A673 (cell line): ENCODE measurements around the gene SIX6. TPM values are rescaled to one million over a fixed set of nuclear protein-coding genes. Genes with fewer than 3 reads are reported as not detected.

Experiments
- BruUV-seq: library from RNA; stranded (reverse); fragments of 400-500 nt; replicated peaks from 2 replicates; lab custom pipeline; 2021; lab: Mats Ljungman, UMichigan
- CTCF ChIA-PET: fragments of 300-600 bp; sonication (Branson Sonifier 250); formaldehyde crosslinking; loops from one replicate; lab custom pipeline; 2022; ENCODE audit warnings: antibody characterized with exemption; lab: Charles Lee
- POLR2A ChIA-PET: fragments of 300-600 bp; sonication (Branson Sonifier 250); formaldehyde crosslinking; loops from one replicate; lab custom pipeline; 2022; ENCODE audit warnings: antibody characterized with exemption; ENCODE audit not compliant: low non-redundant PET; lab: Charles Lee
- DNase-seq: peaks from one replicate; pipeline ENCODE4 v3.0.0-alpha.2; 2015; ENCODE audit warnings: low spot score
- H3K27ac ChIP-seq: fragments of 200-600 bp; sonication (generic); 2 replicates; pipeline ENCODE4 v1.5.1; 2016; ENCODE audit warnings: mixed run types, low read depth, mild to moderate bottlenecking, mixed read lengths, antibody characterized with exemption, low read length; ENCODE audit not compliant: poor library complexity, severe bottlenecking
- H3K27me3 ChIP-seq: fragments of 200-600 bp; sonication (generic); replicated peaks from 2 replicates; pipeline ENCODE4 v1.6.1; 2017; ENCODE audit warnings: mixed run types, low read depth, mild to moderate bottlenecking, mixed read lengths, antibody characterized with exemption, low read length; ENCODE audit not compliant: insufficient read depth, poor library complexity
- H3K36me3 ChIP-seq: fragments of 200-600 bp; sonication (generic); 2 replicates; pipeline ENCODE4 v1.6.1; 2016; ENCODE audit warnings: mixed run types, mild to moderate bottlenecking, mixed read lengths, antibody characterized with exemption, low read length; ENCODE audit not compliant: insufficient read depth, poor library complexity, severe bottlenecking
- H3K4me1 ChIP-seq: fragments of 200-600 bp; sonication (generic); 2 replicates; pipeline ENCODE4 v1.6.1; 2017; ENCODE audit warnings: mixed run types, mild to moderate bottlenecking, mixed read lengths, antibody characterized with exemption, low read length; ENCODE audit not compliant: insufficient read depth, poor library complexity, severe bottlenecking
- H3K4me3 ChIP-seq: fragments of 200-600 bp; sonication (generic); 2 replicates; pipeline ENCODE4 v1.5.1; 2016; ENCODE audit warnings: low read depth, mixed run types, mild to moderate bottlenecking, mixed read lengths, low read length; ENCODE audit not compliant: poor library complexity, severe bottlenecking
- H3K9me3 ChIP-seq: fragments of 200-600 bp; sonication (generic); 2 replicates; pipeline ENCODE4 v1.6.1; 2016; ENCODE audit warnings: mixed run types, low read depth, mild to moderate bottlenecking, mixed read lengths, antibody characterized with exemption, low read length; ENCODE audit not compliant: poor library complexity, severe bottlenecking
- EZH2 ChIP-seq: fragments of 200-600 bp; sonication (generic); IDR thresholded peaks from 2 replicates; pipeline ENCODE4 v1.6.1; 2017; ENCODE audit warnings: borderline replicate concordance, low read depth, mild to moderate bottlenecking, mixed read lengths, antibody characterized with exemption, low read length; ENCODE audit not compliant: poor library complexity, severe bottlenecking
- intact Hi-C: fragments of 100-400 bp; cut with micrococcal nuclease; formaldehyde crosslinking; loops from one replicate; pipeline ENCODE4 v1.10.0; 2022; ENCODE audit not compliant: unreplicated experiment
- total RNA-seq: library from RNA; stranded (reverse); gene quantifications from 2 replicates; pipeline ENCODE4 v1.2.3, GENCODE V29; 2021
- TF ChIP-seq, protein P1 (sequence below): fragments of 300-800, 200-600 bp; sonication (generic); conservative IDR thresholded peaks from 2 replicates; pipeline ENCODE4 v1.5.1; 2017; ENCODE audit warnings: low read depth, mild to moderate bottlenecking, antibody characterized with exemption, low read length, moderate library complexity, mixed read lengths

SIX6 gene
- total RNA-seq, 1 experiment from 2014 or later: 0.13 TPM

GRCh38 chr14:60537663-60538062 lies 28.7 kb downstream of the SIX6 start:
- Histone ChIP-seq H3K9me3 (no peaks in the 10 kb centered on the region), H3K27ac (no peak overlapping the region), H3K36me3 (no peaks in the 10 kb centered on the region), H3K4me1 (no peaks in the 10 kb centered on the region), H3K27me3 (no peaks in the 10 kb centered on the region), H3K4me3 (no peak overlapping the region)
- POLR2A ChIA-PET: no interaction called here
- intact Hi-C loops: no loop called here
- no TSS peak for BruUV-seq
- TF ChIP-seq, protein P1, sequence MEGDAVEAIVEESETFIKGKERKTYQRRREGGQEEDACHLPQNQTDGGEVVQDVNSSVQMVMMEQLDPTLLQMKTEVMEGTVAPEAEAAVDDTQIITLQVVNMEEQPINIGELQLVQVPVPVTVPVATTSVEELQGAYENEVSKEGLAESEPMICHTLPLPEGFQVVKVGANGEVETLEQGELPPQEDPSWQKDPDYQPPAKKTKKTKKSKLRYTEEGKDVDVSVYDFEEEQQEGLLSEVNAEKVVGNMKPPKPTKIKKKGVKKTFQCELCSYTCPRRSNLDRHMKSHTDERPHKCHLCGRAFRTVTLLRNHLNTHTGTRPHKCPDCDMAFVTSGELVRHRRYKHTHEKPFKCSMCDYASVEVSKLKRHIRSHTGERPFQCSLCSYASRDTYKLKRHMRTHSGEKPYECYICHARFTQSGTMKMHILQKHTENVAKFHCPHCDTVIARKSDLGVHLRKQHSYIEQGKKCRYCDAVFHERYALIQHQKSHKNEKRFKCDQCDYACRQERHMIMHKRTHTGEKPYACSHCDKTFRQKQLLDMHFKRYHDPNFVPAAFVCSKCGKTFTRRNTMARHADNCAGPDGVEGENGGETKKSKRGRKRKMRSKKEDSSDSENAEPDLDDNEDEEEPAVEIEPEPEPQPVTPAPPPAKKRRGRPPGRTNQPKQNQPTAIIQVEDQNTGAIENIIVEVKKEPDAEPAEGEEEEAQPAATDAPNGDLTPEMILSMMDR: no peak
- TF ChIP-seq EZH2: no peak
- DNase-seq: no peak
- CTCF ChIA-PET: no interaction called here

GRCh38 chr14:60544659-60545058 lies 35.7 kb downstream of the SIX6 start:
- BruUV-seq: no TSS peak
- Histone ChIP-seq H3K4me3 (no peak overlapping the region), H3K36me3 (no peaks in the 10 kb centered on the region), H3K4me1 (no peaks in the 10 kb centered on the region), H3K27me3 (peaks cover 4% of the 10 kb centered on the region), H3K9me3 (peaks cover 15% of the 10 kb centered on the region), H3K27ac (no peak overlapping the region)
- CTCF ChIA-PET: no interaction called here
- TF ChIP-seq EZH2: no peak
- TF ChIP-seq, protein P1: no peak
- intact Hi-C loops: no loop called here
- POLR2A ChIA-PET: no interaction called here
- no peak for DNase-seq

GRCh38 chr14:60553808-60554207 lies 44.9 kb downstream of the SIX6 start:
- H3K27me3 ChIP-seq: no peaks in the 10 kb centered on the region
- no peaks in the 10 kb centered on the region for H3K9me3 ChIP-seq
- CTCF ChIA-PET: no interaction called here
- H3K4me1 ChIP-seq: no peaks in the 10 kb centered on the region
- DNase-seq: no peak
- intact Hi-C loops: no loop called here
- H3K36me3 ChIP-seq: no peaks in the 10 kb centered on the region
- no peak overlapping the region for H3K4me3 ChIP-seq
- TF ChIP-seq, protein P1: no peak
- TF ChIP-seq EZH2: no peak
- POLR2A ChIA-PET: no interaction called here
- BruUV-seq: no TSS peak
- H3K27ac ChIP-seq: no peak overlapping the region
